Trophoblast cell (in vitro differentiated cells and primary cell): ENCODE results near the gene NCR3LG1.

Experiments used
- DNase-seq, 2 donors: peaks; one replicate each; pipeline ENCODE4 v3.0.0-alpha.2; 2016
- H2AFZ ChIP-seq: 2 replicates; pipeline ENCODE4 v1.6.1; 2013; ENCODE audit warnings: low read length, moderate library complexity, mild to moderate bottlenecking; ENCODE audit not compliant: insufficient read depth, poor library complexity
- H2AK5ac ChIP-seq: 2 replicates; pipeline ENCODE4 v1.6.1; 2013; ENCODE audit warnings: mild to moderate bottlenecking, low read length
- H2BK120ac ChIP-seq: 2 replicates; pipeline ENCODE4 v1.6.1; 2013; ENCODE audit warnings: low read length, mild to moderate bottlenecking, moderate library complexity; ENCODE audit not compliant: insufficient read depth, poor library complexity
- H2BK12ac ChIP-seq: 2 replicates; pipeline ENCODE4 v1.6.1; 2013; ENCODE audit warnings: mild to moderate bottlenecking, low read length, moderate library complexity
- H2BK5ac ChIP-seq: 2 replicates; pipeline ENCODE4 v1.6.1; 2013; ENCODE audit warnings: low read length, low read depth, moderate library complexity, mild to moderate bottlenecking; ENCODE audit not compliant: poor library complexity
- H3K14ac ChIP-seq: 2 replicates; pipeline ENCODE4 v1.6.1; 2013; ENCODE audit warnings: mild to moderate bottlenecking, low read length
- H3K18ac ChIP-seq: 2 replicates; pipeline ENCODE4 v1.6.1; 2013; ENCODE audit warnings: mild to moderate bottlenecking, low read length
- H3K23ac ChIP-seq: 2 replicates; pipeline ENCODE4 v1.6.1; 2013; ENCODE audit warnings: low read length
- H3K27ac ChIP-seq: 2 replicates; pipeline ENCODE4 v1.5.1; 2013; ENCODE audit warnings: low read depth, mild to moderate bottlenecking, inconsistent platforms, low read length, moderate library complexity
- H3K27me3 ChIP-seq: 2 replicates; pipeline ENCODE4 v1.6.1; 2013; ENCODE audit warnings: inconsistent platforms, mild to moderate bottlenecking, low read length, moderate library complexity; ENCODE audit not compliant: insufficient read depth
- H3K36me3 ChIP-seq, 2 experiments: 1 replicate in 1 of 2; 2 replicates in 1 of 2; pipeline ENCODE4 v1.6.1; 2013; ENCODE audit warnings: low read length in 2 of 2, mild to moderate bottlenecking in 2 of 2, moderate library complexity in 1 of 2; ENCODE audit not compliant: insufficient read depth in 2 of 2, control insufficient read depth in 1 of 2
- H3K4ac ChIP-seq: 2 replicates; pipeline ENCODE4 v1.6.1; 2013; ENCODE audit warnings: low read depth, mild to moderate bottlenecking, low read length, moderate library complexity
- H3K4me1 ChIP-seq, 2 experiments: 1 replicate in 1 of 2; 2 replicates in 1 of 2; pipeline ENCODE4 v1.6.1; 2013; ENCODE audit warnings: low read length in 2 of 2, mild to moderate bottlenecking in 2 of 2, moderate library complexity in 1 of 2; ENCODE audit not compliant: insufficient read depth in 2 of 2, control insufficient read depth in 1 of 2
- H3K4me2 ChIP-seq: 2 replicates; pipeline ENCODE4 v1.6.1; 2013; ENCODE audit warnings: inconsistent platforms, mild to moderate bottlenecking, low read length, moderate library complexity
- H3K4me3 ChIP-seq: 2 replicates; pipeline ENCODE4 v1.5.1; 2013; ENCODE audit warnings: mild to moderate bottlenecking, low read depth, low read length, inconsistent platforms
- H3K79me1 ChIP-seq: one replicate; pipeline ENCODE4 v1.6.1; 2013; ENCODE audit warnings: low read length
- H3K79me2 ChIP-seq: 2 replicates; pipeline ENCODE4 v1.6.1; 2013; ENCODE audit warnings: low read length, mild to moderate bottlenecking; ENCODE audit not compliant: control insufficient read depth, insufficient read depth, poor library complexity
- H3K9ac ChIP-seq: 2 replicates; pipeline ENCODE4 v1.6.1; 2013; ENCODE audit warnings: mild to moderate bottlenecking, low read length
- H3K9me3 ChIP-seq: 2 replicates; pipeline ENCODE4 v1.6.1; 2013; ENCODE audit warnings: low read depth, mild to moderate bottlenecking, control low read depth, inconsistent platforms, low read length; ENCODE audit not compliant: insufficient read depth
- H4K12ac ChIP-seq: 2 replicates; pipeline ENCODE4 v1.6.1; 2013; ENCODE audit warnings: low read depth, mild to moderate bottlenecking, low read length, moderate library complexity
- H4K8ac ChIP-seq: 2 replicates; pipeline ENCODE4 v1.6.1; 2013; ENCODE audit warnings: low read depth, mild to moderate bottlenecking, low read length, moderate library complexity
- H4K91ac ChIP-seq: one replicate; pipeline ENCODE4 v1.6.1; 2013; ENCODE audit warnings: low read depth, mild to moderate bottlenecking, low read length, moderate library complexity
- WGBS: extraction: QIAGEN DNeasy Blood & Tissue Kit; methylation state at CpG from one replicate; pipeline ENCODE4 v1.1.7; 2013; ENCODE audit warnings: missing lambda C conversion rate; ENCODE audit not compliant: insufficient read length, insufficient coverage; ENCODE audit errors: extremely low coverage; 5-methylcytosine and 5-hydroxymethylcytosine counted together

NCR3LG1 gene

GRCh38 chr11:17414317-17414737, 62.7 kb downstream of the NCR3LG1 start:
- no peaks in the 10 kb centered on the region for H3K4me1 ChIP-seq
- no peaks in the 10 kb centered on the region for H3K79me2 ChIP-seq
- no peak overlapping the region for H3K9ac ChIP-seq
- H2AK5ac ChIP-seq = no peak overlapping the region
- no peak overlapping the region for H3K27ac ChIP-seq
- no peak overlapping the region for H3K23ac ChIP-seq
- no peak overlapping the region for H3K14ac ChIP-seq
- no peak overlapping the region for H4K8ac ChIP-seq
- no peak overlapping the region for H3K4me2 ChIP-seq
- no CpG with 5 or more reads among the region's 8 CpGs for WGBS
- DNase-seq = no peak
- H3K9me3 ChIP-seq = no peaks in the 10 kb centered on the region
- H3K27me3 ChIP-seq = no peaks in the 10 kb centered on the region
- no peak overlapping the region for H2BK12ac ChIP-seq
- no peak overlapping the region for H3K18ac ChIP-seq
- no peak overlapping the region for H2BK120ac ChIP-seq
- H3K4me3 ChIP-seq = no peak overlapping the region
- H2BK5ac ChIP-seq = no peak overlapping the region
- H4K12ac ChIP-seq = no peak overlapping the region
- no peaks in the 10 kb centered on the region for H3K79me1 ChIP-seq
- no peak overlapping the region for H4K91ac ChIP-seq
- H3K36me3 ChIP-seq = no peaks in the 10 kb centered on the region
- H3K4ac ChIP-seq = no peak overlapping the region
- no peak overlapping the region for H2AFZ ChIP-seq

GRCh38 chr11:17414992-17415391, 63.4 kb downstream of the NCR3LG1 start:
- H3K36me3 ChIP-seq = no peaks in the 10 kb centered on the region
- H4K8ac ChIP-seq = no peak overlapping the region
- H3K23ac ChIP-seq = no peak overlapping the region
- H4K91ac ChIP-seq = no peak overlapping the region
- no peaks in the 10 kb centered on the region for H3K4me1 ChIP-seq
- H2AFZ ChIP-seq = no peak overlapping the region
- no peak overlapping the region for H2AK5ac ChIP-seq
- no peaks in the 10 kb centered on the region for H3K79me2 ChIP-seq
- no peak overlapping the region for H3K9ac ChIP-seq
- no peaks in the 10 kb centered on the region for H3K9me3 ChIP-seq
- H2BK5ac ChIP-seq = no peak overlapping the region
- H3K4me2 ChIP-seq = no peak overlapping the region
- no peaks in the 10 kb centered on the region for H3K27me3 ChIP-seq
- H2BK120ac ChIP-seq = no peak overlapping the region
- no peak overlapping the region for H3K4me3 ChIP-seq
- H3K27ac ChIP-seq = no peak overlapping the region
- no peak overlapping the region for H4K12ac ChIP-seq
- no peak overlapping the region for H3K18ac ChIP-seq
- H3K4ac ChIP-seq = no peak overlapping the region
- H2BK12ac ChIP-seq = no peak overlapping the region
- no peaks in the 10 kb centered on the region for H3K79me1 ChIP-seq
- no peak for DNase-seq
- no peak overlapping the region for H3K14ac ChIP-seq
- WGBS = no CpG with 5 or more reads among the region's 5 CpGs

GRCh38 chr11:17415523-17416104, 64.0 kb downstream of the NCR3LG1 start:
- no peaks in the 10 kb centered on the region for H3K27me3 ChIP-seq
- H3K9me3 ChIP-seq = no peaks in the 10 kb centered on the region
- no peak overlapping the region for H3K4me2 ChIP-seq
- no peak overlapping the region for H3K27ac ChIP-seq
- H2BK120ac ChIP-seq = no peak overlapping the region
- no peak overlapping the region for H2AFZ ChIP-seq
- no peak overlapping the region for H3K14ac ChIP-seq
- H4K8ac ChIP-seq = no peak overlapping the region
- H3K9ac ChIP-seq = no peak overlapping the region
- no peak overlapping the region for H2BK12ac ChIP-seq
- no peak for DNase-seq
- no peak overlapping the region for H4K91ac ChIP-seq
- H2BK5ac ChIP-seq = no peak overlapping the region
- no peak overlapping the region for H3K23ac ChIP-seq
- no peak overlapping the region for H3K18ac ChIP-seq
- H3K4me1 ChIP-seq = no peaks in the 10 kb centered on the region
- no peaks in the 10 kb centered on the region for H3K79me2 ChIP-seq
- no peak overlapping the region for H4K12ac ChIP-seq
- H3K4me3 ChIP-seq = no peak overlapping the region
- H3K4ac ChIP-seq = no peak overlapping the region
- no peaks in the 10 kb centered on the region for H3K36me3 ChIP-seq
- no peak overlapping the region for H2AK5ac ChIP-seq
- no CpG with 5 or more reads among the region's 6 CpGs for WGBS
- no peaks in the 10 kb centered on the region for H3K79me1 ChIP-seq

- H3K36me3 ChIP-seq = no peaks in the 10 kb centered on the region
Measured at GRCh38 chr11:17416492-17416891, 64.9 kb downstream of the NCR3LG1 start.

More at GRCh38 chr11:17416492-17416891, 64.9 kb downstream of the NCR3LG1 start:
- DNase-seq = no peak
- Histone ChIP-seq H3K79me2 (no peaks in the 10 kb centered on the region), H4K12ac (no peak overlapping the region), H2BK5ac (no peak overlapping the region), H3K27me3 (no peaks in the 10 kb centered on the region), H2BK12ac (no peak overlapping the region), H2AFZ (no peak overlapping the region), H4K91ac (no peak overlapping the region), H2BK120ac (no peak overlapping the region), H2AK5ac (no peak overlapping the region), H3K9ac (no peak overlapping the region), H4K8ac (no peak overlapping the region), H3K4me3 (no peak overlapping the region), H3K14ac (no peak overlapping the region), H3K23ac (no peak overlapping the region), H3K79me1 (no peaks in the 10 kb centered on the region), H3K4ac (no peak overlapping the region), H3K4me1 (no peaks in the 10 kb centered on the region), H3K27ac (no peak overlapping the region), H3K9me3 (no peaks in the 10 kb centered on the region), H3K18ac (no peak overlapping the region), H3K4me2 (no peak overlapping the region)
- WGBS = no CpG with 5 or more reads among the region's 2 CpGs
